Measurements from ENCODE around the gene PGP.
"Not testable (repeated sequence)": the region's sequence is repeated elsewhere in the genome, so short reads cannot be mapped to it uniquely, and the experiment has no call there.

The PGP gene

GRCh38 chr16:2214719-2214968 is at the start of gene PGP:
PGP (minus strand) TSS chr16:2214840; CDS start chr16:2214777, 63 bp downstream.
- DNase-seq, result no peak

- not testable (repeated sequence) for DNase-seq
These were observed 48.4 kb upstream of the PGP start for GRCh38 chr16:2263026-2263425.

- no peak for DNase-seq
These were observed 45.6 kb upstream of the PGP start for GRCh38 chr16:2260250-2260649.

GRCh38 chr16:2258530-2258929 is 43.9 kb upstream of the PGP start:
- DNase-seq, result not testable (repeated sequence)

- no peak for DNase-seq
These were observed 43.1 kb upstream of the PGP start for GRCh38 chr16:2257726-2258125.

- DNase-seq, result no peak
These were observed 42.0 kb upstream of the PGP start for GRCh38 chr16:2256531-2257140.

GRCh38 chr16:2253293-2253692 is 38.7 kb upstream of the PGP start:
- no peak for DNase-seq

GRCh38 chr16:2252806-2253148 is 38.1 kb upstream of the PGP start:
- DNase-seq, result no peak

GRCh38 chr16:2251296-2252111 is 36.9 kb upstream of the PGP start, which contains the start of gene ECI1:
ECI1 (minus strand) TSS chr16:2251587; CDS start chr16:2251566, 21 bp downstream.
- peak; percentile 88 for DNase-seq

GRCh38 chr16:2250652-2251295 is 36.1 kb upstream of the PGP start:
- peak; percentile 50 for DNase-seq

- no peak for DNase-seq
These were observed 31.8 kb upstream of the PGP start for GRCh38 chr16:2246301-2246885.

- DNase-seq, result no peak
These were observed 30.5 kb upstream of the PGP start for GRCh38 chr16:2244926-2245795.

- no peak for DNase-seq
These were observed 29.7 kb upstream of the PGP start for GRCh38 chr16:2244301-2244700.

GRCh38 chr16:2243781-2244180 is 29.1 kb upstream of the PGP start:
- no peak for DNase-seq

- DNase-seq, result no peak
These were observed 28.4 kb upstream of the PGP start for GRCh38 chr16:2243031-2243528.

GRCh38 chr16:2242598-2242997 is 28.0 kb upstream of the PGP start:
- no peak for DNase-seq

GRCh38 chr16:2240331-2240730 is 25.7 kb upstream of the PGP start:
- not testable (repeated sequence) for DNase-seq

- DNase-seq, result no peak
These were observed 24.4 kb upstream of the PGP start for GRCh38 chr16:2238838-2239675.

- DNase-seq, result no peak
These were observed 23.7 kb upstream of the PGP start for GRCh38 chr16:2238150-2238837.

GRCh38 chr16:2237493-2238149 is 23.0 kb upstream of the PGP start:
- no peak for DNase-seq

GRCh38 chr16:2237102-2237482 is 22.5 kb upstream of the PGP start:
- no peak for DNase-seq
